ENCODE measurements around the gene HCFC1. TPM values are rescaled to one million over a fixed set of nuclear protein-coding genes. Genes with fewer than 3 reads are reported as not detected.
"Not testable (repeated sequence)": the region's sequence is repeated elsewhere in the genome, so short reads cannot be mapped to it uniquely, and the experiment has no call there.

HCFC1 gene
- total RNA-seq, 1 donor from 2014 or later, result 25.4 TPM

GRCh38 chrX:154011376-154012335 is 40.0 kb upstream of the HCFC1 start:
- intact Hi-C loops (cut with DNase I), result loop anchor here (5.0 to 10.0 kb wide), 2 partner anchors 36 to 373 kb away; no protein-coding TSS in a partner anchor
- DNase-seq (ENCODE audit: missing footprints) (no peak), ATAC-seq (no peak)

GRCh38 chrX:154010330-154011087 is 38.9 kb upstream of the HCFC1 start:
- ATAC-seq (no peak), DNase-seq (ENCODE audit: missing footprints) (no peak)
- intact Hi-C loops (cut with DNase I), result loop anchor here (5.0 to 10.0 kb wide), 2 partner anchors 37 to 374 kb away; no protein-coding TSS in a partner anchor

DNA sequence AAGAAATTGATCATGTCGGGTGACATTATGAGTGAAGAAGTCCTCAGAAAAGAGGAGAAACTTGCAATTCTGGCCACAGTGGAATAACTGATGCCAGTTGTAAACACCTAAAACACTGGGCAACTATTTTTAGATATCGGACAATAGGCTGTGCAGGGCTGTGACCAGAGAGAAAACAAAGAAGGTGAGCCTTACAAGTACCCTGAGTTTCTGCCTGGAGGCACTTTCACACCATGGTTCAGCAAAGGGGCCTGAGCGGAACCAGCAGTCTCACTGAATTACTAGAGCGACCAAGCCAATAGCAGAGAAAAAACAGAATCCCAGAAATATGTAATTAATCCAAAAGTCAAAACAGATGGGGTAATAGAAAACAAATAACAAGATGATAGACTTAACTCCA is 36.9 kb upstream of the HCFC1 start:
- no peak for ATAC-seq
- intact Hi-C loops (cut with DNase I), result no loop called here
- no peak for DNase-seq (ENCODE audit: missing footprints)

- ATAC-seq (no peak), DNase-seq (ENCODE audit: missing footprints) (no peak)
- intact Hi-C loops (cut with DNase I), result no loop called here
Observed at GRCh38 chrX:154006947-154007346, 35.3 kb upstream of the HCFC1 start.

DNA sequence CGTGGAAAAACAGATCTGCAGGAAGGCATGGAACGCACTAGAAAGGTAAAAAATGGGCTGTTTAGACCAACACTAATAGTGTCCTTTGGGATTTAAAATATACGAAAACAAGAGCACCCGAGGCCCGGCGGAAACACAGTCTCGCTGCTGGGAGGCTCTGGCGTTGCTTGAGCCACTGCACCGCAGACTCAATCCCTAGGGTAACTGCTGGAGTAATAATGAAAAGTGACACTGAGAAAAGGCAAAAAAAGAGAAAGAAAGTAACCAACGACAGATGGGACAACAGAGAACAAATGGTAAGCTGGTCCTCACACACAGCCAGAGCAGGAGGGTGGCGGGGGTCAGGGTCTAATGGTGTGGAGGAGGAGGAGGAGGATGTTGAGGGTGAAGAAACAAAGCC is 32.7 kb upstream of the HCFC1 start:
- ATAC-seq (no peak), DNase-seq (ENCODE audit: missing footprints) (no peak)
- intact Hi-C loops (cut with DNase I), result no loop called here

DNA sequence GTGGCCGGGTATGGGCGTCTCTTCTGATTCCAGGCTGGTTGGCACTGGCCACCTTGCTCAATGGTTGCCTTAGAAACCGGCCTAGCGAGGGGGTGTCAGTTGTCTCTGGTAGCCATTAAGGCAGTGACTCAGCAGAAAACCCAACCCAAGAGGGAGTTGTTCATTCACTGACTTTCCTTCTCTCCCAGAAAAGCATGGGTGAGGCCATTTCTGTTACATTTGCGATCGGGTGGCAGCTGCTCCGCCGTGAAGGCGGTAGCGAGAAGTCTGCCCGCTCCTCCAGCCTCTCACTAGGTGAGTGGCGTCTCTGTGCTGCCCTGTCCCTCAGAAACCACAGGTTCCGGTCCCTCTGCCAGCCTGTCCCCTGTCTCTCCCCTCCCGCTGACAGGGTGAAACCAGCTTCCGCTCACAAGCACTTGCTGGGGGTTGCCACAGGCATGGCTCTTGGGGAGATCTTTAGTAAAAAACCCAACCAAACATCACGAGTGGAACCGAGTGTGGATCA is 30.6 kb upstream of the HCFC1 start:
- ATAC-seq (peak; percentile 56), DNase-seq (ENCODE audit: missing footprints) (no peak)
- intact Hi-C loops (cut with DNase I), result no loop called here

GRCh38 chrX:154000051-154000450 is 28.4 kb upstream of the HCFC1 start:
- DNase-seq (ENCODE audit: missing footprints), result no peak
- no peak for ATAC-seq
- intact Hi-C loops (cut with DNase I), result no loop called here

GRCh38 chrX:153999359-154000037 is 27.9 kb upstream of the HCFC1 start:
- no peak for DNase-seq (ENCODE audit: missing footprints)
- intact Hi-C loops (cut with DNase I), result no loop called here
- ATAC-seq, result no peak

- DNase-seq (ENCODE audit: missing footprints) (no peak), ATAC-seq (no peak)
- intact Hi-C loops (cut with DNase I), result no loop called here
Observed at GRCh38 chrX:153995504-153995903, 23.9 kb upstream of the HCFC1 start.

GRCh38 chrX:153994398-153994797 is 22.8 kb upstream of the HCFC1 start:
- DNase-seq (ENCODE audit: missing footprints); ATAC-seq: not testable (repeated sequence)

DNA sequence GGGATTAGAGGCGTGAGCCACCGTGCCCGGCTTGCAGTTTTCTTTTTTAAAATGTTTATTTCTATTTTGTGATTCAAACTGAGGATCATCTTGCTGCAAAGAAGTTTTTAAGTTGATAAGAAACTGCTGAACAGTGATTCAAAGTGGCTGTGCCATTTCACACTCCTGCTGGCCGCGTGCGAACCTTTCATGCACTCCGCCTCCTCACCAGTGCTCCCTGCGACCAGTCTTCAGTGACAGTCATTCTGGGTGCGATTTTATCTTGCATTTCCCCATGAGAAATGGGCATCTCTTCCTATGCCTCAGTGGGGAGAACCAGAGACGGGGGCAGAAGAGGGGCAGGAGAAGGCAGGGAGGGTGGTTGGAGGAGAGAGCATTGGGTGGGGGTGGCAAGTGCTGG is 22.4 kb upstream of the HCFC1 start:
- DNase-seq (ENCODE audit: missing footprints) (no peak), ATAC-seq (no peak)
- intact Hi-C loops (cut with DNase I), result no loop called here

More at GRCh38 chrX:153994398-153994797, 22.8 kb upstream of the HCFC1 start:
- intact Hi-C loops (cut with DNase I), result not testable (repeated sequence)

GRCh38 chrX:153993079-153993478 is 21.5 kb upstream of the HCFC1 start:
- intact Hi-C loops (cut with DNase I), result no loop called here
- ATAC-seq, result no peak
- DNase-seq (ENCODE audit: missing footprints), result no peak

- no peak for ATAC-seq
- intact Hi-C loops (cut with DNase I), result no loop called here
- no peak for DNase-seq (ENCODE audit: missing footprints)
Observed at GRCh38 chrX:153992180-153992579, 20.6 kb upstream of the HCFC1 start.

DNA sequence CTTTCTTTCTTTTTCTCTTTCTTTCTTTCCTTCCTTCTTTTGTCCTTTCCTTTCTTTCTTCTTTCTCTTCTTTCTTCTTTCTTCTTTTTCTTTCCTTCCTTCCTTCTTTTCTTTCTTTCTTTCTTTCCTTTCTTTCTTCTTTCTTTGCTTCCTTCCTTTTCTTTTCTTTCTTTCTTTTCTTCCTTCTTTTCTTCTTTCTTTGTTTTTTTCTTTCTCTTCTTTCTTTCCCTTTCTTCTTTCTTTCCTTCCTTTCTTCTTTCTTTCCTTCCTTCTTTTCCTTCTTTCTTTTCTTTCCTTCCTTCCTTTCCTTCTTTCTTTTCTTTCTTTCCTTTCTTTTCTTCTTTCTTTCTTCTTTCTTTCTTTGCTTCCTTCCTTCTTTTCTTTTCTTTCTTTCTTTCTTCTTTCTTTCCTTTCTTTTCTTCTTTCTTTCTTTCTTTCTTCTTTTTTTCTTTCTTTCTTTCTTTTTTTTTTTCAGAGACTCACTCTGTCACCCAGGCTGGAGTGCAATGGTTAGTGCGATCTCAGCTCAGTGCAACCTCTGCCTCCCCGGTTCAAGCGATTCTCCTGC is 19.5 kb upstream of the HCFC1 start:
- DNase-seq (ENCODE audit: missing footprints) (no peak), ATAC-seq (no peak)
- intact Hi-C loops (cut with DNase I), result no loop called here

DNA sequence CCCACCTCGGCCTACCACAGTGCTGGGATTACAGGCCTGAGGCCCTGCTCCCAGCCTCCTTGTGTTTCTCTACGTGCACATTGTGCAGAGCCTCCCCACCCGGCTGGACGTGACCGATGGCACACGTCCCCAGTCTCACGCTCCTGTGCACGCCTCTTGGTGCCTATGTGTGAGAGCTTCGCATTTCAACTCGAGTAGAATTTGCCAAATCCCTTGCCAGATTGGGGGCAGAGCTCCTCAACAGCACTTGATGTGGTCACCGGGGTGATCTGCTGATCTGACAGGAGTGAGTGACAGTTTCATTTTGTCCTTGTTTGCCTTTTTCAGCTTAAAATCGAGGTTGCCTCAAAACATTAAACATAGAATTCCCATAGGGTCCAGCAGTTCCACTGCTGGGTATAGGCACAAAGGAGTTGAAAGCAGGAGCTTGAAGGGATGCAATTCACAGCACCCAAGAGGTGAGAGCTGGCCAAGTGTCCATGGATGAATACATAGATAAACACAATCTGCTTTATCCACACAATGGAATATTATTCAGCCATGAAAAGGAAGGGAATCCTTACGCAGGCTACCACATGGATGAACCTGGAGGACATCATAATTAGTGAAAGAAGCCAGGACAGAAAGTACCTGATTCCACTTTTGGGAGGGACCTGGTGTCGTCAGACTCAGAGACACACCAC is 18.5 kb upstream of the HCFC1 start:
- intact Hi-C loops (cut with DNase I), result no loop called here
- DNase-seq (ENCODE audit: missing footprints), result no peak
- no peak for ATAC-seq

- intact Hi-C loops (cut with DNase I), result no loop called here
- ATAC-seq (no peak), DNase-seq (ENCODE audit: missing footprints) (no peak)
Observed at GRCh38 chrX:153988493-153988892, 16.9 kb upstream of the HCFC1 start.

GRCh38 chrX:153984351-153985178 is 12.9 kb upstream of the HCFC1 start:
- intact Hi-C loops (cut with DNase I), result no loop called here
- ATAC-seq (no peak), DNase-seq (ENCODE audit: missing footprints) (no peak)

Data from Right ventricle myocardium inferior (tissue), 1 donor.